Bronchial epithelial cell (primary cell): Measurements from ENCODE around the gene SCRN2. TPM values are rescaled to one million over a fixed set of nuclear protein-coding genes. Genes with fewer than 3 reads are reported as not detected.
A peak's percentile ranks its signal among the peaks of the same experiment; 100 is the strongest.

Source experiments
- DNase-seq: peaks from one replicate; pipeline ENCODE4 v3.0.0-alpha.2; 2010; ENCODE audit warnings: low read depth
- FAIRE-seq: peaks from 2 replicates; lab custom pipeline; 2011; peaks lifted over from hg19 to GRCh38; lab: Jason Lieb, UNC
- H3K27me3 ChIP-seq: 2 replicates; pipeline ENCODE4 v1.5.1; 2011; ENCODE audit warnings: low read length; ENCODE audit not compliant: control insufficient read depth, insufficient read depth
- H3K36me3 ChIP-seq: 2 replicates; pipeline ENCODE4 v1.5.1; 2011; ENCODE audit warnings: low read length; ENCODE audit not compliant: control insufficient read depth, insufficient read depth
- H3K4me3 ChIP-seq: 2 replicates; pipeline ENCODE4 v1.5.1; 2011; ENCODE audit warnings: mild to moderate bottlenecking, low read depth, low read length, control low read depth
- CTCF ChIP-seq: IDR thresholded peaks from 2 replicates; pipeline ENCODE4 v1.5.1; 2011; ENCODE audit warnings: mild to moderate bottlenecking, moderate library complexity, low read length, control low read depth, inconsistent platforms; ENCODE audit not compliant: insufficient read depth, severe bottlenecking
- total RNA-seq: library from RNA; depleted of rRNA; stranded (reverse); fragments of >200 nt; gene quantifications from 2 replicates; pipeline ENCODE4 v1.2.1, GENCODE V29; 2014

The SCRN2 gene
- total RNA-seq, 1 donor from 2014 or later, result 23.7 TPM

- TF ChIP-seq CTCF, result no peak
- FAIRE-seq, result no peak
- H3K4me3 ChIP-seq, result no peak overlapping the region
- no peaks in the 10 kb centered on the region for H3K27me3 ChIP-seq
- DNase-seq, result no peak
- no peaks in the 10 kb centered on the region for H3K36me3 ChIP-seq
Measured at GRCh38 chr17:47884427-47884740, 43.3 kb upstream of the SCRN2 start.

GRCh38 chr17:47883589-47884426 lies 42.7 kb upstream of the SCRN2 start:
- FAIRE-seq (no peak), DNase-seq (no peak)
- Histone ChIP-seq H3K4me3 (no peak overlapping the region), H3K27me3 (no peaks in the 10 kb centered on the region), H3K36me3 (no peaks in the 10 kb centered on the region)
- TF ChIP-seq CTCF, result no peak

GRCh38 chr17:47882695-47883588 lies 41.9 kb upstream of the SCRN2 start:
- DNase-seq (no peak), FAIRE-seq (peak; percentile 66)
- H3K36me3 ChIP-seq, result no peaks in the 10 kb centered on the region
- H3K4me3 ChIP-seq, result no peak overlapping the region
- no peak for TF ChIP-seq CTCF
- H3K27me3 ChIP-seq, result no peaks in the 10 kb centered on the region

GRCh38 chr17:47882247-47882646 lies 41.2 kb upstream of the SCRN2 start:
- H3K36me3 ChIP-seq, result no peaks in the 10 kb centered on the region
- FAIRE-seq (peak; percentile 89), DNase-seq (no peak)
- no peaks in the 10 kb centered on the region for H3K27me3 ChIP-seq
- no peak overlapping the region for H3K4me3 ChIP-seq
- no peak for TF ChIP-seq CTCF

GRCh38 chr17:47879776-47880454 lies 38.8 kb upstream of the SCRN2 start:
- H3K4me3 ChIP-seq, result no peak overlapping the region
- no peak for FAIRE-seq
- no peak for TF ChIP-seq CTCF
- peaks cover 2% of the 10 kb centered on the region for H3K27me3 ChIP-seq
- no peaks in the 10 kb centered on the region for H3K36me3 ChIP-seq
- no peak for DNase-seq
